ENCODE measurements around the gene GLRA2.

GLRA2 gene

GRCh38 chrX:14690553-14690952 lies 161.2 kb downstream of the GLRA2 start:
- no peak overlapping the region for H3K27ac ChIP-seq
- no peak overlapping the region for H3K4me3 ChIP-seq

DNA sequence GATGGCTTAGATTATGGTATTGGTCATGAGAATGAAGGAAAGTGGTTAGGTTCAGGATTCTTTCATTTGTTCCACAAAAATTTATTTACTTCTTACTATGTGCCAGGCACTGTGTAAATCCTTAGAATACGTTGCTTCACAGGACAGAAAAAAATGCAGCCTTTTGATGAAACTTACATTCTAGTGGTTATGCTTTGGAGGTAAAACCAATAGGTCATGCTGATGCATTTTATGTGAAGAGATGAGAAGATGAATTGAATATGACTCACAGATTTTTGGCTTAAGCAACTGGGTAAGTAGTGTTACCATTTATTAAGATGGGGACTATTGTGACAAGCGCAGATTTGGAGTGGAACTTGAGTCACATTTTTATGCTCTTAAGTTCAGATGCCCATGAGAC lies 165.3 kb downstream of the GLRA2 start:
- Histone ChIP-seq H3K27ac (no peak overlapping the region), H3K4me3 (no peak overlapping the region)

GRCh38 chrX:14697451-14697850 lies 168.1 kb downstream of the GLRA2 start:
- H3K4me3 ChIP-seq, result no peak overlapping the region
- no peak overlapping the region for H3K27ac ChIP-seq

DNA sequence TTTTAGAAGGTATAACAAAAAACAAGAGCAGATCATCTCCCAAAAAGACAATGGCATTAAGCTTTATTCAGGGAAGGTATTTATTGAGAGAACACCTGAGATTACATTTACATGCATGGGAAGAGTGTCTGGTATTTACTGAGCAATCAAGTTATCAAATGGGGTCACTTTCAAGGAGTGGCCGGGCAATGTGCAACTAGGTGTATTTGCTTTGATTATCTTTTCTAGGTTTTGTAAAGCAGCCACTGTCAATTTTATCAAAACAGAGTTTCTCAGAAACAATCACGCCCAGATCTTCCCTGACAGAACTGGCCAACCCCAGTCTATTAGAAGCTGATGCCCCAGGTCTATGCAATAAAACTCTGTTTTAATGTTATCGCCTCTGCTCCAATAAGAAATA lies 169.5 kb downstream of the GLRA2 start:
- no peak overlapping the region for H3K27ac ChIP-seq
- no peak overlapping the region for H3K4me3 ChIP-seq

DNA sequence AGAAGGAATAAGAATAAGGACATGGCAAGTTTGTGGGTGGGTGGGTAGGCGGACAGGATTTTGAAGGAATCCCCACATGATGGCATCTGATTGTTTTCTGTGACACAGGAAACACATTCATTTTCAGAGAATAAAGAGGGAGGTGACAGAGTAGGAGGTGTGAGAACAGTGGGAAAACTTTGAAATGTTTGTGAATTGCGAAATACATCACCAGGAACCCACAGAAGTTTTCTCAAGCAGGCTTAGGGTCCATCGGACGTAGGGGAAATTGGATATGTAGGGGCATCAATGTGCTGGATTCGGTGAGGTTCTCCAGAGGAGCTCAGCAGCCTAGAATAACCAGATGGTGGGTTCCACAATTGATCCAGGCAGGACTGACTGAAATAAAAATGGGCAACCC lies 171.6 kb downstream of the GLRA2 start:
- H3K27ac ChIP-seq, result no peak overlapping the region
- no peak overlapping the region for H3K4me3 ChIP-seq

DNA sequence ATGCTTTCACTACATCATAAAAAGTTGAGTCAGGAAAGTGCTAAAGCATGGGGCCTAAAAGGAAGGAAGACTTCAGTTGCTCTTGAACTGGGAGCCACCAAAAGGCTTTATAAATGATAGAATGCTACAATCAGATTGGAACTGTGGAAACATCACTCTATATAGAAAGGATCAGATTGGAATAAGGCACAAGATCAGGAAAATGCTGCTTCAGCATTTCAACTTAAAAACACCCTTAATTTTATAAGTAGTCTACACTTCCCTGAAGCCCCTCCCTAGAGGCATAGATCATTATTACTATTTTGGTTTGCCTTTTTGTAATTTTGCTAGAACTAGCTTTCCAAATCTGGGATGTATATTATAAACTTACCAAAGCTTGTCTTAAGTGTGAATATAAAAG lies 172.8 kb downstream of the GLRA2 start:
- Histone ChIP-seq H3K4me3 (no peak overlapping the region), H3K27ac (no peak overlapping the region)

- no peak overlapping the region for H3K4me3 ChIP-seq
- no peak overlapping the region for H3K27ac ChIP-seq
These were observed 182.8 kb downstream of the GLRA2 start for GRCh38 chrX:14712096-14712495.

DNA sequence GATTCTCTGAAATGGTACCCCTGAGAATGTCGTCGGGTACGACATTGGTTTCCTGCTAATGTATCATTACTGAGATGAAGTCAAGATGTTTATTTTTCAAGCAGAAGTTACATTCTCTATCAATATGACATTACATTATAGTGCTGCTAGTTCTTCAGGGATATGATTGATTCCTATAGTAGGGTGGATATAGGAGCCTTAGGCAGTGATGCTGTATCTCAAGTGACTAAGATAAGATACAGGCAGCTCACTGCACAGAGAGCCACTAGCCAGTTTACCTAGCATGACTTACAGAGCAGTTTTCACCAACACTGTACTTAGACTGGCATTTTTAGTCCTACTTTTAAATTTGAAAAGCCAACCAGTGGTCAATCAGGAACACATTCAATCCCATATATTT lies 188.6 kb downstream of the GLRA2 start:
- no peak overlapping the region for H3K27ac ChIP-seq

GRCh38 chrX:14718403-14718802 lies 189.1 kb downstream of the GLRA2 start:
- Histone ChIP-seq H3K27ac (no peak overlapping the region), H3K4me3 (no peak overlapping the region)

More for the DNA sequence above, 188.6 kb downstream of the GLRA2 start:
- H3K4me3 ChIP-seq, result no peak overlapping the region

GRCh38 chrX:14729058-14729457 lies 199.7 kb downstream of the GLRA2 start:
- Histone ChIP-seq H3K27ac (no peak overlapping the region), H3K4me3 (no peak overlapping the region)

GRCh38 chrX:14738643-14739042 lies 209.3 kb downstream of the GLRA2 start:
- Histone ChIP-seq H3K27ac (no peak overlapping the region), H3K4me3 (no peak overlapping the region)

DNA sequence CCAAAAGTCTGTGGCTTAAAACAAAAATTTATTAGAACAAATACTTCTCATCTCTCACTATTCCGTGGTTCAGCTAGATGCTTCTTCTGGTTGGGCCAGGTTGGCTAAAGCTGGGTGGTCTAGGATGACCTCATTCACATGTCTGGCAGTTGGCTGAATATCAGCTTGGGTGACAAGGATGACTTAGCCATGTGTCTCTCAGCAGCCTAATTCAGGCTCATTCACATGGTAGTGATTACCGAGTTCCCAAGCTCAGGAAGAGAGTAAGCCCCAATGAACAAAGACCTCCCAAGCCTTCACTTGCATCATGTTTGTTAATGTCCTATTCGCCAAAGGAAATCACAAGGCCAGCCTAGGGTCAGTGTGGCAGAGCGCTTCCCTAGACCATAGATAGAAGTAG lies 224.1 kb downstream of the GLRA2 start:
- Histone ChIP-seq H3K27ac (no peak overlapping the region), H3K4me3 (no peak overlapping the region)

DNA sequence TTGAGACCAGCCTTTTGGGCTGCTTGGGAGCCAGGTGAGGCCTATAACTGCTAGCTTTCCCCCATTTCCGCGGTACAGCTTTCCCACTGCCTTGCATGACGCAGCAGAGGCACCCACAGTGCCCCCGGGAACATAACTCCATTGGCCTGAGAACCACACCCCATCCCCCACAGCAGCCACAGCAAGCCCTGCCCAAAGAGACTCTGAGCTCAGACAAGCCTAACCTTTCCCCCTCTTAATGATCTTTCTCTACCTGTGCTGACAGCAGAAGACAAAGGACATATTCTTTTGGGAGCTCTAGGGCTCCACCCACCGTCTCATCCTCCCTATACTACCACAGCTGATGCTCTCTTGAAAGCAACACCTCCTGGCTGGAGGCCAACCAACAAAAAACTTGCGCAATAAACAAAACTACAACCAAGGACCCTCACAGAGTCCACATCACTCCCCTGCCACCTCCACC lies 228.7 kb downstream of the GLRA2 start:
- Histone ChIP-seq H3K4me3 (no peak overlapping the region), H3K27ac (no peak overlapping the region)

DNA sequence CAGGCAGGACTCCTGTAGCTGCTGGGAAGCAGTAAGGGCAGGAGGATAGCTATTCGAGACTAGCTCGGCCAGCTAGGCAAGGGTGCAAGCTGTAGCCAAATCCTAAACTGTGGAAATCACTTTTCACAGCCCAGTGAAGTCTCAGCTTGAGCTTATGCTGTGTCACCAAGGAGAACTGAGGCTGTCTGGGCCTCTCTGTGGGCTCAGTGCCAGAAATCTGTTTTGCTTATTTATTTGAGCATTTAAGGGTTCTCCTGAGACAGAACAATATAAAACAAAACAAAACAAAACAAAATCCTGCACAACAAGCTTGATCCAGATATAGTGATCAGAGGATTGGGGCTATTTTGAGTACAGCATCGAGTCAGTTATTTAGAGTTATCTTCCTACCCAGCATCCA lies 246.1 kb downstream of the GLRA2 start:
- Histone ChIP-seq H3K27ac (no peak overlapping the region), H3K4me3 (no peak overlapping the region)

DNA sequence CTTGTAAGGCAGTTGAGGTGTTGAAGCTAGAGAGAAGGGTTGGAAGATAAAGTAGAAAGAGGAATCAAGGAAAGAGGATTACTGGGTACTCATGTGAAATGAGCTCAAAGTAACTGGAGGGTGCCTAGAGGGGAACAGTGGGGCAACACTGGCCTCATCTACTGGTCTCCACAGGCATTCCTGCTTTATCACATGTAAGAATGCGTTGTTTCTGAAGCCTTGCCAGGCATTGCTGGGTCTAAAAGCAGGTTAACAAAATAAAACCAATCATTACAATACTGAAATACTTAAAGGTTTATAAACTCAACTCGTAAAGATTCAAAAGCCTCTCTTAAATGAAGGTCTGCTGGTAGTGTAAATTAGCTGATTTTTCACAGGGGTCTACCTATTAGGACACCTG lies 247.6 kb downstream of the GLRA2 start:
- Histone ChIP-seq H3K27ac (no peak overlapping the region), H3K4me3 (no peak overlapping the region)

GRCh38 chrX:14777525-14777924 lies 248.2 kb downstream of the GLRA2 start:
- Histone ChIP-seq H3K4me3 (no peak overlapping the region), H3K27ac (no peak overlapping the region)

- Histone ChIP-seq H3K4me3 (no peak overlapping the region), H3K27ac (no peak overlapping the region)
These were observed 250.2 kb downstream of the GLRA2 start for GRCh38 chrX:14779580-14779979.
